ENCODE measurements around the gene VDAC2.

VDAC2 gene

GRCh38 chr10:75230600-75231038, 20.0 kb downstream of the VDAC2 start:
- peak; percentile 87 for DNase-seq (ENCODE audit: low read depth)

- DNase-seq (ENCODE audit: low read depth), result no peak
Measured at GRCh38 chr10:75231672-75232581, 21.3 kb downstream of the VDAC2 start.

GRCh38 chr10:75233444-75234016, 22.9 kb downstream of the VDAC2 start:
- no peak for DNase-seq (ENCODE audit: low read depth)

GRCh38 chr10:75234017-75234682, 23.6 kb downstream of the VDAC2 start:
- DNase-seq (ENCODE audit: low read depth), result peak; percentile 97

GRCh38 chr10:75234683-75235374, 24.2 kb downstream of the VDAC2 start:
- no peak for DNase-seq (ENCODE audit: low read depth)

GRCh38 chr10:75235375-75236177, 25.0 kb downstream of the VDAC2 start, which contains the start of gene COMTD1:
Gene COMTD1 (minus strand): TSS chr10:75235957. CDS start chr10:75235928, 29 bp downstream.
- peak; percentile 97 for DNase-seq (ENCODE audit: low read depth)

- DNase-seq (ENCODE audit: low read depth), result no peak
Measured at GRCh38 chr10:75236178-75236825, 25.7 kb downstream of the VDAC2 start.

- no peak for DNase-seq (ENCODE audit: low read depth)
Measured at GRCh38 chr10:75238182-75239095, 27.8 kb downstream of the VDAC2 start.

- DNase-seq (ENCODE audit: low read depth), result no peak
Measured at GRCh38 chr10:75239096-75239790, 28.6 kb downstream of the VDAC2 start.

- DNase-seq (ENCODE audit: low read depth), result no peak
Measured at GRCh38 chr10:75240329-75241076, 29.9 kb downstream of the VDAC2 start.

- DNase-seq (ENCODE audit: low read depth), result no peak
Measured at GRCh38 chr10:75243426-75243825, 32.8 kb downstream of the VDAC2 start.

- no peak for DNase-seq (ENCODE audit: low read depth)
Measured at GRCh38 chr10:75244487-75245353, 34.1 kb downstream of the VDAC2 start.

GRCh38 chr10:75245354-75246250, 35.0 kb downstream of the VDAC2 start:
- no peak for DNase-seq (ENCODE audit: low read depth)

- no peak for DNase-seq (ENCODE audit: low read depth)
Measured at GRCh38 chr10:75246506-75246905, 35.9 kb downstream of the VDAC2 start.

GRCh38 chr10:75247797-75248196, 37.2 kb downstream of the VDAC2 start:
- no peak for DNase-seq (ENCODE audit: low read depth)

- DNase-seq (ENCODE audit: low read depth), result no peak
Measured at GRCh38 chr10:75250934-75251333, 40.3 kb downstream of the VDAC2 start.

Data from activated T-cell treated with anti-CD3 and anti-CD28 coated beads for 48 hours (primary cell).